A673 (cell line): Measurements from ENCODE around the gene UNC13B. TPM values are rescaled to one million over a fixed set of nuclear protein-coding genes. Genes with fewer than 3 reads are reported as not detected.

Source experiments
- BruUV-seq: library from RNA; stranded (reverse); fragments of 400-500 nt; replicated peaks from 2 replicates; lab custom pipeline; 2021; lab: Mats Ljungman, UMichigan
- CTCF ChIA-PET: fragments of 300-600 bp; sonication (Branson Sonifier 250); formaldehyde crosslinking; loops from one replicate; lab custom pipeline; 2022; ENCODE audit warnings: antibody characterized with exemption; lab: Charles Lee
- POLR2A ChIA-PET: fragments of 300-600 bp; sonication (Branson Sonifier 250); formaldehyde crosslinking; loops from one replicate; lab custom pipeline; 2022; ENCODE audit warnings: antibody characterized with exemption; ENCODE audit not compliant: low non-redundant PET; lab: Charles Lee
- DNase-seq: peaks from one replicate; pipeline ENCODE4 v3.0.0-alpha.2; 2015; ENCODE audit warnings: low spot score
- H3K27ac ChIP-seq: fragments of 200-600 bp; sonication (generic); 2 replicates; pipeline ENCODE4 v1.5.1; 2016; ENCODE audit warnings: mixed run types, low read depth, mild to moderate bottlenecking, mixed read lengths, antibody characterized with exemption, low read length; ENCODE audit not compliant: poor library complexity, severe bottlenecking
- H3K27me3 ChIP-seq: fragments of 200-600 bp; sonication (generic); replicated peaks from 2 replicates; pipeline ENCODE4 v1.6.1; 2017; ENCODE audit warnings: mixed run types, low read depth, mild to moderate bottlenecking, mixed read lengths, antibody characterized with exemption, low read length; ENCODE audit not compliant: insufficient read depth, poor library complexity
- H3K36me3 ChIP-seq: fragments of 200-600 bp; sonication (generic); 2 replicates; pipeline ENCODE4 v1.6.1; 2016; ENCODE audit warnings: mixed run types, mild to moderate bottlenecking, mixed read lengths, antibody characterized with exemption, low read length; ENCODE audit not compliant: insufficient read depth, poor library complexity, severe bottlenecking
- H3K4me1 ChIP-seq: fragments of 200-600 bp; sonication (generic); 2 replicates; pipeline ENCODE4 v1.6.1; 2017; ENCODE audit warnings: mixed run types, mild to moderate bottlenecking, mixed read lengths, antibody characterized with exemption, low read length; ENCODE audit not compliant: insufficient read depth, poor library complexity, severe bottlenecking
- H3K4me3 ChIP-seq: fragments of 200-600 bp; sonication (generic); 2 replicates; pipeline ENCODE4 v1.5.1; 2016; ENCODE audit warnings: low read depth, mixed run types, mild to moderate bottlenecking, mixed read lengths, low read length; ENCODE audit not compliant: poor library complexity, severe bottlenecking
- H3K9me3 ChIP-seq: fragments of 200-600 bp; sonication (generic); 2 replicates; pipeline ENCODE4 v1.6.1; 2016; ENCODE audit warnings: mixed run types, low read depth, mild to moderate bottlenecking, mixed read lengths, antibody characterized with exemption, low read length; ENCODE audit not compliant: poor library complexity, severe bottlenecking
- EZH2 ChIP-seq: fragments of 200-600 bp; sonication (generic); IDR thresholded peaks from 2 replicates; pipeline ENCODE4 v1.6.1; 2017; ENCODE audit warnings: borderline replicate concordance, low read depth, mild to moderate bottlenecking, mixed read lengths, antibody characterized with exemption, low read length; ENCODE audit not compliant: poor library complexity, severe bottlenecking
- intact Hi-C: fragments of 100-400 bp; cut with micrococcal nuclease; formaldehyde crosslinking; loops from one replicate; pipeline ENCODE4 v1.10.0; 2022; ENCODE audit not compliant: unreplicated experiment
- total RNA-seq: library from RNA; stranded (reverse); gene quantifications from 2 replicates; pipeline ENCODE4 v1.2.3, GENCODE V29; 2021
- TF ChIP-seq, protein P1 (sequence below): fragments of 300-800, 200-600 bp; sonication (generic); conservative IDR thresholded peaks from 2 replicates; pipeline ENCODE4 v1.5.1; 2017; ENCODE audit warnings: low read depth, mild to moderate bottlenecking, antibody characterized with exemption, low read length, moderate library complexity, mixed read lengths

Gene UNC13B
- total RNA-seq, 1 experiment from 2014 or later, result 19.8 TPM

DNA sequence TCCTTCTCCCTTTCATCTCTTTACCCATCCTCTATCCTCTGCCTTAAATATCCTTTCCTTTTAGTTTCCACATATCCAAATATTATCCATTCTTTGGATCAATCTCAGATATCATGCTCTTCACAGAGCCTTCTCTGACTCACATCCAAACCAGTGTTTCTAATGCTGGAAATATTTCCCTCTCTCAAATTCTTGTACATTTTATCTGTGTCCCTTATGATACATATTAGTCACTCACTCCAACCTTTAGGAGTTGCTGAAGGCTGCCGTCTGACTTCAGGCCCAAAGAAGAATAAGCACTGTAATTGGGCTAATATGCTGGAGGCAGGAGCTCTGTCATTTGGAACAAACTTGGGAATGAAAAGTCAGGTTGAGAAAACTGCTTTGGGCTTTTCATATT, 171.7 kb downstream of the UNC13B start:
- Histone ChIP-seq H3K27me3 (no peaks in the 10 kb centered on the region), H3K36me3 (no peaks in the 10 kb centered on the region), H3K9me3 (no peaks in the 10 kb centered on the region), H3K4me3 (no peak overlapping the region), H3K4me1 (no peaks in the 10 kb centered on the region), H3K27ac (no peak overlapping the region)
- intact Hi-C loops, result loop anchor here (10.0 kb wide), 1 partner anchor 101 kb away; no protein-coding TSS in a partner anchor
- ChIA-PET CTCF (no interaction called here), POLR2A (no interaction called here)
- DNase-seq, result no peak
- BruUV-seq, result no TSS peak
- TF ChIP-seq EZH2, result no peak
- TF ChIP-seq, protein P1, sequence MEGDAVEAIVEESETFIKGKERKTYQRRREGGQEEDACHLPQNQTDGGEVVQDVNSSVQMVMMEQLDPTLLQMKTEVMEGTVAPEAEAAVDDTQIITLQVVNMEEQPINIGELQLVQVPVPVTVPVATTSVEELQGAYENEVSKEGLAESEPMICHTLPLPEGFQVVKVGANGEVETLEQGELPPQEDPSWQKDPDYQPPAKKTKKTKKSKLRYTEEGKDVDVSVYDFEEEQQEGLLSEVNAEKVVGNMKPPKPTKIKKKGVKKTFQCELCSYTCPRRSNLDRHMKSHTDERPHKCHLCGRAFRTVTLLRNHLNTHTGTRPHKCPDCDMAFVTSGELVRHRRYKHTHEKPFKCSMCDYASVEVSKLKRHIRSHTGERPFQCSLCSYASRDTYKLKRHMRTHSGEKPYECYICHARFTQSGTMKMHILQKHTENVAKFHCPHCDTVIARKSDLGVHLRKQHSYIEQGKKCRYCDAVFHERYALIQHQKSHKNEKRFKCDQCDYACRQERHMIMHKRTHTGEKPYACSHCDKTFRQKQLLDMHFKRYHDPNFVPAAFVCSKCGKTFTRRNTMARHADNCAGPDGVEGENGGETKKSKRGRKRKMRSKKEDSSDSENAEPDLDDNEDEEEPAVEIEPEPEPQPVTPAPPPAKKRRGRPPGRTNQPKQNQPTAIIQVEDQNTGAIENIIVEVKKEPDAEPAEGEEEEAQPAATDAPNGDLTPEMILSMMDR, result no peak

DNA sequence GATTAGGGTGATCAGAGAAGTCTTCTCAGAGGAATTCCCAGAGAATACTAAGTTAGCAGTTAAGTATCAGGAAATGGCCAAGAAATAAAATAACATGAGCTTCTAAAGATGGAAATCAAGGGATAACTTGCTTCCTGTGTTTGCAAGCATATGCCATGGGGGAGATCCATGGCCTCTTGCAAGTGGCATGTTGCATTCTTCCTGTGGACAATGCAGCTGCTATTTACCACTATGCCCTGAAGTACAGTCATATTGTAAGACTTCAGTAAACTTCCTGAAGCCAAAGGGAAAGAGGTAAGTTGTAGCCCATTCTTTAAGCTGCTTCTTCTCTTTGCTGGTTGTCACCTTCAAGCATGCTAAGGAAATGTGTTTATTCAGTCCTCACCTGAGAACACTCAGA, 173.4 kb downstream of the UNC13B start:
- no TSS peak for BruUV-seq
- no peak for DNase-seq
- no peaks in the 10 kb centered on the region for H3K9me3 ChIP-seq
- H3K27me3 ChIP-seq, result no peaks in the 10 kb centered on the region
- no peak overlapping the region for H3K27ac ChIP-seq
- H3K36me3 ChIP-seq, result no peaks in the 10 kb centered on the region
- no peak for TF ChIP-seq EZH2
- TF ChIP-seq, protein P1, result no peak
- ChIA-PET CTCF (no interaction called here), POLR2A (no interaction called here)
- intact Hi-C loops, result loop anchor here (10.0 kb wide), 1 partner anchor 100 kb away; no protein-coding TSS in a partner anchor
- H3K4me3 ChIP-seq, result no peak overlapping the region
- no peaks in the 10 kb centered on the region for H3K4me1 ChIP-seq

DNA sequence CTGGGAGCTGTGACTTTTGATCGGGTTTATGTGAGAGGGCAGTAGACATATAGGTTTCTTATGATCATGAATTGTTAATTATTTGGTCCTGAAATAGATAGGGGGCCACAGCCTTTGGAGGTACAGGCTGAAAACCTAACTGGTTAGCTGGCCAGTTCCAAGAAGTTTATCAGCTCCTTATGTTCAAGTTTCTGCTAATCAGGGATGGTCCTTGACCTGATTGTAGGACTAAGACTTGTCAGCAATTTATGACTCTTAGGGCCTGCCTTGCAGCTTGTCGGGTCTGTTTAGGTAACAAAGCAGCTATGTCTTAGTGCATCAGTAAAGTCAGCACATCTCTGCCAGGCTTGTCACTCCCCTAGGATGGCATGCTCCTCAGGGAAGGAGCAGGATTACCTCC, 176.3 kb downstream of the UNC13B start:
- no peak for TF ChIP-seq EZH2
- TF ChIP-seq, protein P1, result no peak
- Histone ChIP-seq H3K36me3 (no peaks in the 10 kb centered on the region), H3K27ac (no peak overlapping the region), H3K4me3 (no peak overlapping the region), H3K9me3 (no peaks in the 10 kb centered on the region), H3K4me1 (peaks cover 14% of the 10 kb centered on the region), H3K27me3 (no peaks in the 10 kb centered on the region)
- no peak for DNase-seq
- no TSS peak for BruUV-seq
- ChIA-PET CTCF (no interaction called here), POLR2A (no interaction called here)
- intact Hi-C loops, result loop anchor here (10.0 kb wide), 1 partner anchor 97 kb away; no protein-coding TSS in a partner anchor
